K562 (cell line): ENCODE results near the gene P2RX1.

ENCODE experiments used
- ELF1 ChIP-seq: fragments of 200-800 bp; sonication (Bioruptor generic); IDR thresholded peaks from 2 replicates; pipeline ENCODE4 v1.6.1; 2016; ENCODE audit warnings: missing genetic modification characterization, missing compliant biosample characterization
- FOS ChIP-seq: IDR thresholded peaks from 3 replicates; pipeline ENCODE4 v1.6.1; 2011; ENCODE audit not compliant: insufficient read length; ENCODE audit errors: extremely low read depth
- NR1H2 ChIP-seq: sonication (generic); formaldehyde crosslinking; IDR thresholded peaks from 2 replicates; pipeline ENCODE4 v1.4.0; 2020; ENCODE audit warnings: mild to moderate bottlenecking, missing genetic modification reagents
- POLR2AphosphoS5 ChIP-seq: IDR thresholded peaks from 2 replicates; pipeline ENCODE4 v1.6.1; 2011; ENCODE audit warnings: mild to moderate bottlenecking, low read depth, low read length, moderate library complexity; ENCODE audit not compliant: control insufficient read depth, insufficient read depth
- SMARCE1 ChIP-seq: fragments of 450-650 bp; IDR thresholded peaks from 2 replicates; pipeline ENCODE4 v1.7.1; 2016; ENCODE audit warnings: mild to moderate bottlenecking
- TAL1 ChIP-seq: fragments of 450-650 bp; IDR thresholded peaks from 2 replicates; pipeline ENCODE4 v1.6.1; 2016; ENCODE audit warnings: mild to moderate bottlenecking
- TF ChIP-seq, protein P1 (sequence below): sonication (generic); formaldehyde crosslinking; IDR thresholded peaks from 2 replicates; pipeline ENCODE4 v1.8.1; 2023; ENCODE audit warnings: mild to moderate bottlenecking, missing genetic modification reagents
- TF ChIP-seq, protein P2 (sequence below): sonication (generic); formaldehyde crosslinking; IDR thresholded peaks from 2 replicates; pipeline ENCODE4 v1.8.0; 2023; ENCODE audit warnings: mild to moderate bottlenecking, missing genetic modification reagents
- TF ChIP-seq, protein P3 (sequence below): sonication (generic); formaldehyde crosslinking; IDR thresholded peaks from 2 replicates; pipeline ENCODE4 v1.9.0; 2022; ENCODE audit warnings: mild to moderate bottlenecking, missing genetic modification reagents
- TF ChIP-seq, protein P4 (sequence below), 3 experiments: IDR thresholded peaks in 2 of 3; conservative IDR thresholded peaks in 1 of 3; 2 replicates each; pipeline ENCODE4 v1.5.1; 2011 to 2012; ENCODE audit warnings: low read length in 3 of 3, mild to moderate bottlenecking in 3 of 3, control low read depth in 2 of 3, improper control_type of control experiment in 1 of 3, inconsistent platforms in 1 of 3, low read depth in 1 of 3, mixed read lengths in 1 of 3, moderate library complexity in 1 of 3; ENCODE audit not compliant: insufficient read depth in 2 of 3

DNA sequence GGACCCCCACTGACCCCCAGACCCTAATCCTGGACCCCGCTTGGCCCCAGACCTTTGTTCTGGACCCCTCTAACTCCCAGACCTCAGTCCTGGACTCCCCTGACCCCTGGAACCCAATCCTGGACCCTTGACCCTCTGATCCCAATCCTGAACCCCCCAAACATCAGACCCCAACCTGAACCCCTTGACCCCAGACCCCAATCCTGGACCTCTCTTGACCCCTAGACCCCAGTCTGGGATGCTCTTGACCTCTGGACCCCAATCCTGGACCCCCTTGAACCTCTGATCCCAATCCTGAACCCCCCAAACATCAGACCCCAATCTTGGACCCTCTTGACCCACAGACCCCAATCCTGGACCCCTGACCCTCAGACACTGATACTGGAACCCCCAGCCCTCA is 13.5 kb upstream of the P2RX1 start:
- TF ChIP-seq POLR2AphosphoS5 (no peak), NR1H2 (CRISPR knock-in tag) (no peak), FOS (no peak), ELF1 (tag) (no peak), TAL1 (no peak), SMARCE1 (no peak)
- TF ChIP-seq, protein P1, sequence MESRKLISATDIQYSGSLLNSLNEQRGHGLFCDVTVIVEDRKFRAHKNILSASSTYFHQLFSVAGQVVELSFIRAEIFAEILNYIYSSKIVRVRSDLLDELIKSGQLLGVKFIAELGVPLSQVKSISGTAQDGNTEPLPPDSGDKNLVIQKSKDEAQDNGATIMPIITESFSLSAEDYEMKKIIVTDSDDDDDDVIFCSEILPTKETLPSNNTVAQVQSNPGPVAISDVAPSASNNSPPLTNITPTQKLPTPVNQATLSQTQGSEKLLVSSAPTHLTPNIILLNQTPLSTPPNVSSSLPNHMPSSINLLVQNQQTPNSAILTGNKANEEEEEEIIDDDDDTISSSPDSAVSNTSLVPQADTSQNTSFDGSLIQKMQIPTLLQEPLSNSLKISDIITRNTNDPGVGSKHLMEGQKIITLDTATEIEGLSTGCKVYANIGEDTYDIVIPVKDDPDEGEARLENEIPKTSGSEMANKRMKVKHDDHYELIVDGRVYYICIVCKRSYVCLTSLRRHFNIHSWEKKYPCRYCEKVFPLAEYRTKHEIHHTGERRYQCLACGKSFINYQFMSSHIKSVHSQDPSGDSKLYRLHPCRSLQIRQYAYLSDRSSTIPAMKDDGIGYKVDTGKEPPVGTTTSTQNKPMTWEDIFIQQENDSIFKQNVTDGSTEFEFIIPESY (CRISPR knock-in tag), result no peak
- TF ChIP-seq, protein P2, sequence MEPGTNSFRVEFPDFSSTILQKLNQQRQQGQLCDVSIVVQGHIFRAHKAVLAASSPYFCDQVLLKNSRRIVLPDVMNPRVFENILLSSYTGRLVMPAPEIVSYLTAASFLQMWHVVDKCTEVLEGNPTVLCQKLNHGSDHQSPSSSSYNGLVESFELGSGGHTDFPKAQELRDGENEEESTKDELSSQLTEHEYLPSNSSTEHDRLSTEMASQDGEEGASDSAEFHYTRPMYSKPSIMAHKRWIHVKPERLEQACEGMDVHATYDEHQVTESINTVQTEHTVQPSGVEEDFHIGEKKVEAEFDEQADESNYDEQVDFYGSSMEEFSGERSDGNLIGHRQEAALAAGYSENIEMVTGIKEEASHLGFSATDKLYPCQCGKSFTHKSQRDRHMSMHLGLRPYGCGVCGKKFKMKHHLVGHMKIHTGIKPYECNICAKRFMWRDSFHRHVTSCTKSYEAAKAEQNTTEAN (CRISPR knock-in tag), result no peak
- TF ChIP-seq, protein P3, sequence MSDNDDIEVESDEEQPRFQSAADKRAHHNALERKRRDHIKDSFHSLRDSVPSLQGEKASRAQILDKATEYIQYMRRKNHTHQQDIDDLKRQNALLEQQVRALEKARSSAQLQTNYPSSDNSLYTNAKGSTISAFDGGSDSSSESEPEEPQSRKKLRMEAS, result no peak
- TF ChIP-seq, protein P4, sequence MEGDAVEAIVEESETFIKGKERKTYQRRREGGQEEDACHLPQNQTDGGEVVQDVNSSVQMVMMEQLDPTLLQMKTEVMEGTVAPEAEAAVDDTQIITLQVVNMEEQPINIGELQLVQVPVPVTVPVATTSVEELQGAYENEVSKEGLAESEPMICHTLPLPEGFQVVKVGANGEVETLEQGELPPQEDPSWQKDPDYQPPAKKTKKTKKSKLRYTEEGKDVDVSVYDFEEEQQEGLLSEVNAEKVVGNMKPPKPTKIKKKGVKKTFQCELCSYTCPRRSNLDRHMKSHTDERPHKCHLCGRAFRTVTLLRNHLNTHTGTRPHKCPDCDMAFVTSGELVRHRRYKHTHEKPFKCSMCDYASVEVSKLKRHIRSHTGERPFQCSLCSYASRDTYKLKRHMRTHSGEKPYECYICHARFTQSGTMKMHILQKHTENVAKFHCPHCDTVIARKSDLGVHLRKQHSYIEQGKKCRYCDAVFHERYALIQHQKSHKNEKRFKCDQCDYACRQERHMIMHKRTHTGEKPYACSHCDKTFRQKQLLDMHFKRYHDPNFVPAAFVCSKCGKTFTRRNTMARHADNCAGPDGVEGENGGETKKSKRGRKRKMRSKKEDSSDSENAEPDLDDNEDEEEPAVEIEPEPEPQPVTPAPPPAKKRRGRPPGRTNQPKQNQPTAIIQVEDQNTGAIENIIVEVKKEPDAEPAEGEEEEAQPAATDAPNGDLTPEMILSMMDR (IDR thresholded peaks at IDR 0.05 in 2 of 3, conservative IDR thresholded peaks at IDR 0.05 in 1 of 3; ENCODE audit: insufficient read depth in 2 of 3, low read depth in 1 of 3, low read length in 3 of 3), result no peak
